Stimulated activated CD4-positive, alpha-beta T cell treated with anti-CD3 and anti-CD28 coated beads, Interleukin-4, amount 100 ng/mL, for 48 hours (primary cell): ENCODE data around the gene FAXDC2.

Experiments used
- DNase-seq, 2 donors: peaks; one replicate each; pipeline ENCODE4 v3.0.0-alpha.2; 2020; ENCODE audit warnings: low read depth in 2 of 2

FAXDC2 gene

DNA sequence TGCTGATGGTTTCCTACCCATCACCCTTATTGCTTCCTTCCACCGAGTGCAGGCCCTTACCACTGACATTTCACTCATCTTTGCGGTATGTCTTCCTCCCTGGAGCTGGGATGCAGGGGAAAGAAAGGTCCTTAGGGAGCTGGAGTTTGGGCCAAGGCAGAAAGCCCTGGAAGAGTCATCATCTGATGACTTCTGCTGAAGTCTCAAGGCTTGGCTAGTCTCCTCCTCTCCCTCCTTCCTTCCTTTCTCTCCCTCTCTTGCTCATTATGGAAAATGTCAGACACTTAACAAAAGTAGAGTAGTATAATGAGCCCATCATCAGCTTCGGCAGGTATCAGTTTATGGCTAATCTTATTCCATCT, 55.2 kb downstream of the FAXDC2 start:
- no peak for DNase-seq

- no peak for DNase-seq
These were observed 55.7 kb downstream of the FAXDC2 start for GRCh38 chr5:154794525-154795234.

DNA sequence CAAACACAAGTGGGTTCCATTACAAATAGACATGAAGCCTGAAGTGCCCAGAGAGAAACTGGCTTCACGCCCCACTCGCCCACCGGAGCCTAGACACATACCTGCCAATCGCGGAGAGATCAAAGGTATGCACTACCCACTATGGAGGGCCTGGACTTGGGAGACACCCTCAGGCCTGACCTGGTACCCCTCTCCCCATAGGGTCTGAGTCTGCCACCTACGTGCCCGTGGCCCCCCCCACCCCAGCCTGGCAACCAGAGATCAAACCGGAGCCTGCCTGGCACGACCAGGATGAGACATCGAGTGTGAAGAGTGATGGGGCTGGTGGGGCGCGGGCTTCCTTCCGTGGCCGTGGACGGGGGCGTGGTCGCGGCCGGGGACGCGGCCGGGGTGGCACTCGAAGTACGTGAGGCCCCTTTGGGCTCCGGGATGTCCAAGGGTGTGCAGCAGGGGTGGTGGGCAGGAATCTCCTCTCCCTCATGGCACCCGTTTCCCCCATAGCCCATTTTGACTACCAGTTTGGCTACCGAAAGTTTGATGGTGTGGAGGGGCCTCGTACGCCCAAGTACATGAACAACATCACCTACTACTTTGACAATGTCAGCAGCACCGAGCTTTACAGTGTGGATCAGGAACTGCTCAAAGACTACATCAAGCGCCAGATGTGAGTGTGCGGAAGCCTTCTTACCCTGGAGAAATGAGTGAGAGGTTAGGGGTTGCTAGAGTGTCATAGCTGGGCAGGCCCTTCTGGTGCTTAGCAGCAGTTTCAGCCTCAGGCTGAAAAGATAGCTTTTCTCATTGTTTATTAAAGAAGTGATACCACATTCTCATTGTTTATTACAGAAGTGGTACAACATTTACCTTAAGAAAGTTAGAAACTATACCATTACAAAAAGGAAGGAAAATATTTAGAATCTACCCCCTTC, 56.5 kb downstream of the FAXDC2 start:
- DNase-seq: no peak

DNA sequence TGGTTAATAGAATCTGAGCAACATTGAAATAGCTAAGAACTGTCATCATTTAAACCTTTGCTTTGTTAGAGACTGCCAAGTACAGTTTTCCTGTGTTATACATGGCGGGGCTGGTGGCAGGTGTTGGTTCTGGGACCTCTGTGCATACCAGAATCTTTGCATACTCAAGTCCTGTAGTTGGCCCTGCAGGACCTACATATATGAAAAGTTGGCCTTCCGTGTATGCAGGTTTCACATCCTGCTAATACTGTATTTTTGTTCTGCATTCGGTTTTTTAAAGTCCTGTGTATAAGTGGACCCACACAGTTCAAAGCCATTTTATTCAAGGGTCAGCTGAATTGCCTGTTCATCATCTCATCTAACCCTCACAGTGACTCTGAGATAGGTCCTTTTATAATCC, 58.9 kb downstream of the FAXDC2 start:
- no peak for DNase-seq

- DNase-seq: no peak
These were observed 62.2 kb downstream of the FAXDC2 start for GRCh38 chr5:154788212-154788611.

DNA sequence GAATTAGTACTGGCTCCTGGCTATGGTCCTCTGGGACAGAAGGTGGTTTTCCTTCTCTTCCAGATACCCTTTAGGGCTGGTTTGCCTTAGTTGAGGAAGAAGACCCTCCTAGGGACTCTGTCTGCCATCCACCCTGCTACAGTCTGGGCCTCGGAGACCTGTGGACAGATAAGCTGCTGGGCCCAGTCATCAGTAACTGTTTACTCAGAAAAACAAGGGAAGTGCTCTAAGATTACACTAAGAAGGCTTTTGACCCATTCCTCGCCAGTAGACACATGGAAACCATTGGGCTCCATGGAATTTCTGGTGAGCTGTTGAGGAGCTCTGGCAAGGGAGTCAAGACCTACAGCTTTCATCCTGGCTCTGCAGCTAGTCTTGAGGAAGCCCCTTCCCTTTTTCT, 64.0 kb downstream of the FAXDC2 start:
- DNase-seq: no peak

DNA sequence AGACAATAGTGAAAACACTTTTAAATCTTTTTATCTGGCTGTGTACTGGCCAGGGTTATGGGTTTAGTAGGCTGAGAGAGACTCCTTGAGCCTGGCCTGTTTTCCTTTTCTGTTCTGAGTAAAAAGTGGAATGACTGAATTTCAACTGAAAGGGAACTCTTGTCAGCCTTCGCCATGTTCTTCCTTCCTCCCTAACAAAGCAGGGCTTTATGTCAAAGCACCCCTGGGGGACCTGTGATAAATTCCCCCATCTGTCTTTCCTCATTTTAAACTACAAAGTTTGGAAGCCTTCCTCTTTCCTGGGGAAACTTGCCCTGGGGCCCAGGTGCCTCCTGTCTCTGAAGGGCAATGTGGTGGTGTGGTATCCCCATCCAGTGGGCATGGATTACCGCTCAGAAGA, 65.5 kb downstream of the FAXDC2 start:
- DNase-seq: no peak

DNA sequence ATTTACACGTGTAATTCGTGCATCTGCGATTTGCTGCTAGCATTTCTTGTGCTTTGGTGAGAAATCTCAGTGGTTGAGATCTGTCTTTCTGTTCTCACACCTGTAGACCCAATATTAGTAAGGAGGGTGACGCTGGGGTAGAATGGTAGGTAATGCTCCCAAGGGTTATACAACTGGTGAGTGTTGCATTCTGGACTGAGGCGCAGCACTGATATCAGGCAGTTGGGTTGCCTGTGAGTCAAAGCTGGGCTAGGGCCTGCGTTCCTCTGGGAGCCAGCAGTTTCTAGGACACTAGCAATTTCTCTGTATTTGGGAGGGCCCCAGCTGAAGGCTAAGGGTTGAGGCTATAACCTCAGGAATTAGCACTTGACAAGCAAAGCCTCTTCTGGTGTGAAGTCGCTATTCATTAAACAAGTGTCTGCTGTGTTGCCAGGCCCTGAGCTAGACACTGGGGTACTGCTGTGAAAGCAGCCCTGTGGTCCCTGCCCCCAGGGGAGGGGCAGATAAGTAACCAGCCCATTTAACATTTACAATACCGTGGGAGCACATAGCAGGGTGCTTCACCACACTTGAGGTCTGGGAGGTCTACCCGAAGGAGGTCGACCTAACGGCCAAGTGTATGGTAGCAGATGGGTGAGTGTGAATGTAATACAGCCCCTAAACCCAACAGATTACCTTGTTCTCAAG, 66.5 kb downstream of the FAXDC2 start:
- DNase-seq: no peak

- DNase-seq: no peak
These were observed 67.4 kb downstream of the FAXDC2 start for GRCh38 chr5:154782812-154783592.

DNA sequence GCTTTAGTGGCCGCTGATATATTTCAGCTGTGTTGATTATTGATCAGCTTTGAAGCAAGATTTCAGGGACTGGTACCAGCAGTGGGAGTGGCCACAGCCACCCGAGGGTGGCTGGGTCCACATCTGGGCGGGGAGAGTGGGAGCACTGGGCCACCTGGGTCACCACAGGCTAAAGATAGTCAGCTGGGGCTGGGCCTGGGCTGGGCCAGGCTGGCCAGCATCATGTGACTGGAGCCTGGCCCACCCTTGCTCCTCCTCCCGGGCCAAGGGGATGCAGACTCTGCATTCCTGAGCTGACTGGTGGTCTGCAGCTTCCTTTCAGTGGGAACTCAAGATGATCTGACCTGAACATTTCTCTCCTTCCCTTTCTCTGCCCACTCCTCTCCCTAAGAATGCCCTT, 68.1 kb downstream of the FAXDC2 start:
- DNase-seq: no peak

DNA sequence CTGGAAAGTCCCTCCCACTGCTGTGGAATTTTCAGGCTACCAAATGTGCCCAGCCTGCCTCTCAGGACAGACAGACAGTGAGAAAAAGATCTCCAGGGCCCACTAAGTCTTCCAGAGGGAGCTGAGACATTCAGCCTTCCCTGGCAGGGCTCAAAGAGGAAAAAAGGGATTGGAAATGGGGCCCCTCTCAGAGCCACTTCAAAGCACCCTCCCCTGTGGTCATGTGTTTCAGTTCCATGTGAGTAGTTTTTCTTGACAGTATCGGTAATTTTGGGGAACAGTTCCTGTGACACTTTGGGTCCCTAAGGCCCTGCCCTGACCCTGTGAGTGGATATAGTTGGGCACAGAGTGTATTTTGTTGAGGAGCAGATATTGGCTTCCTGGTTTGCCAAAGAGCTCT, 70.3 kb downstream of the FAXDC2 start:
- DNase-seq: no peak

- DNase-seq: no peak
These were observed 71.3 kb downstream of the FAXDC2 start for GRCh38 chr5:154779105-154779504.

DNA sequence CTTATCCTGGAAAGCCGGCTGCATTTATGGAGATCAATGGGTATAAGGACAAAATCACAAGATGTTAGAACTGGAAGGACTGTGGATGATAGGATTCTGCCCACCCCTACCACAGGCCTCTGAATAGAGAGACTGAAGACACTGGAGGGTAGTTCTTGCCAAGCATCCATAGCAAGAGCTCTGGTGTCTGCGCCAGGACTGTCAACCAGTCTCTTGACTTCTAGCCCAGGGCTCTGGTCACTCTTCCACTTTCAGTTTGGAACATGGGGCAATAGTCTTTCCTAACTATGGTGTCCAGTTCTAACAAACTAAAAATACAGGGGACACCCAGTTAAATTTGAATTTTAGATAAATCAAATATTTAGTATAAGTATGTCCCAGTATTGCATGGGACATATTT, 71.9 kb downstream of the FAXDC2 start:
- DNase-seq: no peak

GRCh38 chr5:154776167-154776566, 74.2 kb downstream of the FAXDC2 start:
- no peak for DNase-seq

- DNase-seq: no peak
These were observed 77.1 kb downstream of the FAXDC2 start for GRCh38 chr5:154773326-154773725.

GRCh38 chr5:154771383-154771901, 79.0 kb downstream of the FAXDC2 start:
- no peak for DNase-seq

GRCh38 chr5:154770111-154770510, 80.3 kb downstream of the FAXDC2 start:
- DNase-seq: no peak
